ENCODE data around the gene PTPN1. TPM values are rescaled to one million over a fixed set of nuclear protein-coding genes. Genes with fewer than 3 reads are reported as not detected.
A peak's percentile ranks its signal among the peaks of the same experiment; 100 is the strongest.

Gene PTPN1
- polyA plus RNA-seq, 1 donor (not counting 4 experiments of a cell fraction or from before 2014, with no cell fraction given): 61.6 TPM

DNA sequence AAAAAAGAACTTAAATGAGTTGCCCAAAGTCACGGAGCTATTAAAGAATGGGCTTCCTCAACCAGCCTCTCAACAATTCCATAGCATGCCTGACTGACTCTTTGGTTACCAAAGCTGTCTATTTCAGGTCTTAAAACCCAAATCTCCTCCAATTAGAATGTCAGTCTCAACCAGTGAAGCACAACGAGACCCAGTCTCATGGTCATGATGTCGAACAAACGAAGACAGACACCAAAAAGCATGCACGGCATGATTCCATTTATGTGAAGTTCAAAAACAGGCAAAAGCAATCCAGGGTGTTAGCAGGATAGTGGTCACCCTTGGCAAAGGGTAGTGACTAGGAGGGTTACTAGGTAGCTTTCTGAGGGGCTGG lies 16.3 kb upstream of the PTPN1 start:
- no peak for TF ChIP-seq EZH2 (IDR thresholded peaks at IDR 0.05; ENCODE audit: low read length)
- TF ChIP-seq, protein P1, sequence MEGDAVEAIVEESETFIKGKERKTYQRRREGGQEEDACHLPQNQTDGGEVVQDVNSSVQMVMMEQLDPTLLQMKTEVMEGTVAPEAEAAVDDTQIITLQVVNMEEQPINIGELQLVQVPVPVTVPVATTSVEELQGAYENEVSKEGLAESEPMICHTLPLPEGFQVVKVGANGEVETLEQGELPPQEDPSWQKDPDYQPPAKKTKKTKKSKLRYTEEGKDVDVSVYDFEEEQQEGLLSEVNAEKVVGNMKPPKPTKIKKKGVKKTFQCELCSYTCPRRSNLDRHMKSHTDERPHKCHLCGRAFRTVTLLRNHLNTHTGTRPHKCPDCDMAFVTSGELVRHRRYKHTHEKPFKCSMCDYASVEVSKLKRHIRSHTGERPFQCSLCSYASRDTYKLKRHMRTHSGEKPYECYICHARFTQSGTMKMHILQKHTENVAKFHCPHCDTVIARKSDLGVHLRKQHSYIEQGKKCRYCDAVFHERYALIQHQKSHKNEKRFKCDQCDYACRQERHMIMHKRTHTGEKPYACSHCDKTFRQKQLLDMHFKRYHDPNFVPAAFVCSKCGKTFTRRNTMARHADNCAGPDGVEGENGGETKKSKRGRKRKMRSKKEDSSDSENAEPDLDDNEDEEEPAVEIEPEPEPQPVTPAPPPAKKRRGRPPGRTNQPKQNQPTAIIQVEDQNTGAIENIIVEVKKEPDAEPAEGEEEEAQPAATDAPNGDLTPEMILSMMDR (optimal IDR thresholded peaks at IDR 0.05 in 1 of 3, IDR thresholded peaks at IDR 0.05 in 1 of 3, conservative IDR thresholded peaks at IDR 0.05 in 1 of 3; ENCODE audit: extremely low read depth in 1 of 3, insufficient read depth in 2 of 3, low read length in 3 of 3): no peak
- FAIRE-seq: no peak
- H3K27ac ChIP-seq (ENCODE audit: control insufficient read depth, insufficient read depth, low read length): peak overlapping the region; percentile 99

DNA sequence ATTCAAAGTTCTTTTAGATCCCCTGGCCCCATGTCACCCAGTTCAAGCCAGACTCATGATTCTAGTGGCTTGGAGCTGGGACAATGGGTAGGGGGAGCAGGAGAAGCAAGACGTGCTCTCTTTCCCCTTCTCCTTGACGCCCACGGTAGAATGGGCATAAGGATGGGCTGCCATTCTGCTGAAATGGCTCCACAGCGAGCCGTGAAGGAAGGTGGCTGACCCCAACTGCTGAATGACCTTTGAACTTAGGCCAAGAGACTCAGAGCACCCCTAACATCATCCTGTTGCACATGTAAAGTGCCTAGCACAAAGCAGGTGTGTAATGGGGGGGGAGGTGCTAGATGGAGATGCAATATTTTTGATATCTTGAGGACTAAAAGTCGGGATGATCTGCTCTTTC lies 15.8 kb upstream of the PTPN1 start:
- H3K4me1 ChIP-seq (ENCODE audit: control insufficient read depth, extremely low read depth, insufficient read depth, low read length): peaks cover 60% of the 10 kb centered on the region

More for the DNA sequence above, 16.3 kb upstream of the PTPN1 start:
- peak overlapping the region; percentile 88 for H3K9ac ChIP-seq (ENCODE audit: control insufficient read depth, extremely low read depth, insufficient read depth, low read length)
- no peaks in the 10 kb centered on the region for H3K9me3 ChIP-seq (ENCODE audit: control insufficient read depth, low read depth, low read length)
- H3K4me2 ChIP-seq (ENCODE audit: control insufficient read depth, extremely low read depth, insufficient read depth, low read depth, low read length): peak overlapping the region; percentile 91
- H3K4me3 ChIP-seq (ENCODE audit: control insufficient read depth in 2 of 3, extremely low read depth in 1 of 3, insufficient read depth in 2 of 3, low read depth in 1 of 3, low read length in 3 of 3): no peak overlapping the region
- H3K4me1 ChIP-seq (ENCODE audit: control insufficient read depth, extremely low read depth, insufficient read depth, low read length): peaks cover 60% of the 10 kb centered on the region
- no peaks in the 10 kb centered on the region for H4K20me1 ChIP-seq (ENCODE audit: control insufficient read depth, extremely low read depth, insufficient read depth, low read length)
- dilution Hi-C loops (cut with MboI; ENCODE audit: extremely low pct_ligation_motif_present, low sequenced_read_pairs): no loop called here
- H3K36me3 ChIP-seq (ENCODE audit: control insufficient read depth in 2 of 2, extremely low read depth in 1 of 2, insufficient read depth in 2 of 2, low read length in 2 of 2): no peaks in the 10 kb centered on the region
- H3K9me1 ChIP-seq (ENCODE audit: control insufficient read depth, extremely low read depth, insufficient read depth, low read length): no peaks in the 10 kb centered on the region
- H2AFZ ChIP-seq (ENCODE audit: control insufficient read depth, low read length): no peak overlapping the region
- no peaks in the 10 kb centered on the region for H3K27me3 ChIP-seq (ENCODE audit: control insufficient read depth, extremely low read depth, insufficient read depth, low read length)
- H3K79me2 ChIP-seq (ENCODE audit: control insufficient read depth, insufficient read depth, low read length): peaks cover 2% of the 10 kb centered on the region
- no peak for DNase-seq (ENCODE audit: low read depth, low spot score)

More for the DNA sequence above, 15.8 kb upstream of the PTPN1 start:
- DNase-seq (ENCODE audit: low read depth, low spot score) (no peak), FAIRE-seq (no peak)
- Histone ChIP-seq H3K79me2 (ENCODE audit: control insufficient read depth, insufficient read depth, low read length) (peaks cover 2% of the 10 kb centered on the region), H3K36me3 (ENCODE audit: control insufficient read depth in 2 of 2, extremely low read depth in 1 of 2, insufficient read depth in 2 of 2, low read length in 2 of 2) (no peaks in the 10 kb centered on the region), H3K9me3 (ENCODE audit: control insufficient read depth, low read depth, low read length) (no peaks in the 10 kb centered on the region), H3K9ac (ENCODE audit: control insufficient read depth, extremely low read depth, insufficient read depth, low read length) (no peak overlapping the region), H3K4me2 (ENCODE audit: control insufficient read depth, extremely low read depth, insufficient read depth, low read depth, low read length) (no peak overlapping the region), H3K27ac (ENCODE audit: control insufficient read depth, insufficient read depth, low read length) (peak overlapping the region; percentile 99), H3K27me3 (ENCODE audit: control insufficient read depth, extremely low read depth, insufficient read depth, low read length) (no peaks in the 10 kb centered on the region), H3K9me1 (ENCODE audit: control insufficient read depth, extremely low read depth, insufficient read depth, low read length) (no peaks in the 10 kb centered on the region), H2AFZ (ENCODE audit: control insufficient read depth, low read length) (no peak overlapping the region), H3K4me3 (ENCODE audit: control insufficient read depth in 2 of 3, extremely low read depth in 1 of 3, insufficient read depth in 2 of 3, low read depth in 1 of 3, low read length in 3 of 3) (no peak overlapping the region), H4K20me1 (ENCODE audit: control insufficient read depth, extremely low read depth, insufficient read depth, low read length) (no peaks in the 10 kb centered on the region)
- dilution Hi-C loops (cut with MboI; ENCODE audit: extremely low pct_ligation_motif_present, low sequenced_read_pairs): no loop called here
- TF ChIP-seq, protein P1 (optimal IDR thresholded peaks at IDR 0.05 in 1 of 3, IDR thresholded peaks at IDR 0.05 in 1 of 3, conservative IDR thresholded peaks at IDR 0.05 in 1 of 3; ENCODE audit: extremely low read depth in 1 of 3, insufficient read depth in 2 of 3, low read length in 3 of 3): no peak
- no peak for TF ChIP-seq EZH2 (IDR thresholded peaks at IDR 0.05; ENCODE audit: low read length)

Data from keratinocyte (primary cell).